ENCODE measurements around the gene MMP20. TPM values are rescaled to one million over a fixed set of nuclear protein-coding genes. Genes with fewer than 3 reads are reported as not detected.

Gene MMP20
- total and polyA plus RNA-seq, 2 of the 13 experiments (the other 11 are each of a cell fraction or from before 2014, with no cell fraction given) = 0.05 TPM; not detected in 1

GRCh38 chr11:102603091-102603490 lies 22.0 kb downstream of the MMP20 start (continued):
- TF ChIP-seq FOXO1 (CRISPR knock-in tag; IDR thresholded peaks at IDR 0.05) (no peak), ZNF737 (CRISPR knock-in tag; IDR thresholded peaks at IDR 0.05; ENCODE audit: borderline replicate concordance) (no peak), ELF4 (CRISPR knock-in tag; IDR thresholded peaks at IDR 0.05; ENCODE audit: borderline replicate concordance) (no peak), ZNF33B (CRISPR knock-in tag; IDR thresholded peaks at IDR 0.05) (no peak), ZNF83 (CRISPR knock-in tag; IDR thresholded peaks at IDR 0.05; ENCODE audit: borderline replicate concordance) (no peak), MIER3 (CRISPR knock-in tag; IDR thresholded peaks at IDR 0.05; ENCODE audit: borderline replicate concordance) (peak; percentile 55; the same call in 1 of the 2 replicates), REPIN1 (CRISPR knock-in tag; IDR thresholded peaks at IDR 0.05; ENCODE audit: borderline replicate concordance, low read depth) (0 out of 2 replicates have a peak, but pooled peaks have one; percentile 40), TP53 (CRISPR knock-in tag; conservative IDR thresholded peaks at IDR 0.05) (no peak), KLF13 (CRISPR knock-in tag; IDR thresholded peaks at IDR 0.05) (no peak), RFXAP (CRISPR knock-in tag; IDR thresholded peaks at IDR 0.05; ENCODE audit: borderline replicate concordance) (no peak), NFKB2 (CRISPR knock-in tag; IDR thresholded peaks at IDR 0.05; ENCODE audit: borderline replicate concordance) (no peak), ZNF18 (CRISPR knock-in tag; IDR thresholded peaks at IDR 0.05; ENCODE audit: insufficient replicate concordance) (no peak), SIX4 (CRISPR knock-in tag; IDR thresholded peaks at IDR 0.05) (no peak), GATAD2A (CRISPR knock-in tag; IDR thresholded peaks at IDR 0.05) (peak; percentile 80), SIX1 (CRISPR knock-in tag; IDR thresholded peaks at IDR 0.05; ENCODE audit: borderline replicate concordance) (no peak; the same call in 1 of the 2 replicates), CREB3 (CRISPR knock-in tag; IDR thresholded peaks at IDR 0.05) (no peak), SRSF4 (IDR thresholded peaks at IDR 0.05; ENCODE audit: low read depth, low read length, poor library complexity, severe bottlenecking) (no peak), UBTF (CRISPR knock-in tag; IDR thresholded peaks at IDR 0.05) (peak; percentile 52; the same call in 1 of the 2 replicates), ZNF567 (CRISPR knock-in tag; IDR thresholded peaks at IDR 0.05; ENCODE audit: borderline replicate concordance) (no peak), SP1 (IDR thresholded peaks at IDR 0.05) (no peak), SP1 (CRISPR knock-in tag; IDR thresholded peaks at IDR 0.05) (no peak), ZNF740 (CRISPR knock-in tag; IDR thresholded peaks at IDR 0.05) (no peak), KLF11 (CRISPR knock-in tag; IDR thresholded peaks at IDR 0.05) (no peak), EZH2 (conservative IDR thresholded peaks at IDR 0.05; ENCODE audit: low read depth, low read length) (no peak), ZBTB7A (CRISPR knock-in tag; IDR thresholded peaks at IDR 0.05) (no peak), ZNF280B (CRISPR knock-in tag; IDR thresholded peaks at IDR 0.05; ENCODE audit: borderline replicate concordance) (no peak)

All from HepG2 (cell line).